Posterior cingulate gyrus (tissue), 11 donors: ENCODE results near the gene ZNF626.
"Not testable (repeated sequence)": the region's sequence is repeated elsewhere in the genome, so short reads cannot be mapped to it uniquely, and the experiment has no call there.

Source experiments
- DNase-seq, 10 donors: peaks; one replicate each; pipeline versions ENCODE4 v3.0.0 to v3.0.0-alpha.2; 2020 to 2021; ENCODE audit warnings: mixed read lengths in 3 of 10
- intact Hi-C: fragments of 100-400 bp; cut with DNase I; formaldehyde crosslinking; loops from one replicate; pipeline ENCODE4 v1.15.1; 2023

ZNF626 gene

DNA sequence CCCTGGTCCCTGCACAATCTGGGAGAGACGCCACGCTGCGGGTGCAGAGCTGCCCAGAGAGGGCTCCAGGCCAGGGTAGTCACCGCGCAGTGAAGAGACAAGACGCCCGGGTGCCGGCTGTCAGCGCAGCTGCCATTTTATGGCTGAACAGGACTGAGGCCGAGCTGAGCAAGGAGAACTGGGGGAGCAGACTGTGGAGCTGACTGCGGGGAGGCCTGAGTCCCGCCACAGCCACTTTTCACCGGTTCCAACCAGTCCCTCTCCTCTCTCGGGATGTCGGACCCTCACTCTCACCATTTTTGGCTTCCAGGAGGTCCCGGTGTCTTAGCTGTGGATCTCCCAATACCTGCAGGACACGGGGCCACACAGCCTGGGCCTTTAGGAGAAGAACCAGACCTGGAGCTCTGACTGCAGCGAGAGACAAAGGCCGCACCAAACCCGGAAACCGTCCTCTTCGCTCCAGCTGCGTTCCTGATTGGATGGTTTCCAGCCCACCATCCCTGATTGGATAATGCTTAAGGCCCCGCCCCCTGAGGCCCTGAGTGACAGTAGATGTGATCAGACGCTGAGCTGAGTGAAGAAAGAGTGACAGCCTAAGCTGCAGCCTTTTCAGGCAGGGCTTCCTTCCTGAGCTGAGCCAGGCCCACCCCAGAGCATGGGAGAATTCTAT lies at the start of gene ZNF626:
TSS of gene ZNF626 (minus strand) at position 422 of the 670 bp plus-strand sequence. CDS start at position 297, 125 bp downstream.
- peak; percentile 92 to 99 (median 95) for DNase-seq
- intact Hi-C loops, result loop anchor here (1.0 to 10.0 kb wide), 3 partner anchors 96 to 1104 kb away; partner anchors contain the start of genes ZNF100, ZNF66 and ZNF737

DNA sequence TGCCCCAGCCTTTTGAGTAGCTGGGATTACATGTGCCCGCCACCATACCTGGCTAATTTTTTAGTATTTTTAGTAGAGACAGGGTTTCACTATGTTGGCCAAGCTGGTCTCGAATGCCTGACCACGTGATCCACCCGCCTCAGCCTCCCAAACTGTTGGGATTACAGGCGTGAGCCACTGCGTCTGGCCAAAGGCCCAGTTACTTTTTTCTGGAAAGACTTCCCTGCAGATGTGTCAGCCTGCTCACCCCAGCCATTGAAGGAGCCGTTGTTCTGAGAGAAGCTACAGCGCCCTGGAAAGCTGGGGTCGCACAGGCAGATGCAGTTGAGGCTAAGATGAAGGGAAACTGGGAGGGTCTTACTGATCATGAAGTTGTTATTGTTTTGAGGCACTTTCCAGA lies 7.9 kb upstream of the ZNF626 start:
- no peak for DNase-seq
- intact Hi-C loops, result loop anchor here (10.0 kb wide), 1 partner anchor 1096 kb away; the partner anchor contains the start of gene ZNF100

DNA sequence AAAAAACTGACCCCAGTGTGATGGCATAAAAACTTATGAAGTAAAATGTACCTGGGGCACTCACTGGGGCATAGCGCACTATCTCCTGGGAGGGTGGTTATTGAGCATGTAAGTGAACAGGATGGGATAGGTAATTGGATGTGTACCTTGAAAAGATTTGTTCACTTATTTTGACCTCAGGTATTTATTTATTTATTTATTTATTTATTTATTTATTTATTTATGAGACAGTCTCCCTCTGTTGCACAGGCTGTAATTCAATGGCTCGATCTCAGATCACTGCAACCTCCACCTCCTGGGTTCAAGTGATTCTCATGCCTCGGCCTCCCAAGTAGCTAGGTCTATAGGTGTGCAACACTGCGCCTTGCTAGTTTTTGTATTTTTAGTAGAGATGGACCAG lies 5.9 kb upstream of the ZNF626 start:
- intact Hi-C loops, result loop anchor here (10.0 kb wide), 1 partner anchor 1098 kb away; the partner anchor contains the start of gene ZNF100
- DNase-seq, result no peak

DNA sequence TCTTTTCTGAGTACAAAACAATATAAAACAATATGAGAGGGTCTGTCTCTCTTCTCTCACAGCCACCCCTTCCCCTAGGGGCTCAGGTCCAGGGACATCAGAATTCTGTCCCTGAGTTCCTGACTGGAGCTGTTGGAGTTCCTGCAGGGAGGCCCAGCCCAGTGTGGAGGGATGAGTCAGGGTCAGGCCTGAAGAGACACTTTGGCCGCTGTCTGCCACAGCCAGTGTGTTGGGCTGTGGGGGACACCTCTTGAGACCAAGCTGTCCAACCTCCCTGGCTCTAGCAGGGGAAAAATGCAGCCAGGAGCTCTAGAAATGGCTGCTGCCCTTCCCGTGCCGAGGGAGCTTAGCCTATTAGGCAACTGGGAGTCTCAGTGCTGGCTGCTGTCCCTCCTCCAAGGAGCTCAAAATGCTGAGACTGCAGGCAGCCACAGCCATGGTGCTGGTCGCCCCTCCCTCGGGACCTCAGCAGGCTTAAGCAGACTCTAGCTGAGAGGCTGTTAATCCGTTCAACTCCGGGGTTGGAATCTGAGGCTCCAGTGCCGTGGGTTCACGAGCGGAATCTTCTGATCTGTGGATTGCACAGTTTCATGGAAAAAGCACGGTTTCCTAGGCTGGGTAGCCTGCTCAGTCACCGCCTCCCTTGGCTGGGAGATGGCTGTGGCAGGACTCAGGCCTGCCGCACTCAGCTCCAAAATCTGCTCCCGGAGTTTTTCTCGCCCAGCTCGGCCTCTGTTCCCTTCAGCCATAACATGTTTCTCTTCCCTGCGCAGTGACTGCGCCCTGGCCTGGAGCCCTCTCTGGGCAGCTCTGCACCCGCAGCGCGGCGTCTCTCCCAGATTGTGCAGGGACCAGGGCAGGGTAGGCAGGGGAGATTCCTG lies 3.8 kb upstream of the ZNF626 start:
- peak in 7 of 10 donors; percentile 15 to 86 (median 48) for DNase-seq
- intact Hi-C loops, result loop anchor here (10.0 kb wide), 1 partner anchor 1100 kb away; the partner anchor contains the start of gene ZNF100

DNA sequence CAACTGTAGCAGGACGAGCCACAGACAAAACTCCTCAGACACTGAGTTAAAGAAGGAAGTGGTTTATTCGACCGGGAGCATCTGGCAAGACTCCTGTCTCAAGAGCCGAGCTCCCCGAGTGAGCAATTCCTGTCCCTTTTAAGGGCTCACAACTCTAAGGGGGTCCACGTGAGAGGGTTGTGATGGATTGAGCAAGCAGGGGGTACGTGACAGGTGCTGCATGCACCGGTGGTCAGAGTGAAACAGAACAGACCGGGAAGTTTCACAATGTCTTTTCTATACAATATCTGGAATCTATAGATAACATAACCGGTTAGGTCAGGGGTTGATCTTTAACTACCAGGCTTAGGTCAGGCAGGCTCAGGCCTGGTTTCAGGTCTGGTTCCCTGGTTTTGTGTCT lies 3.1 kb upstream of the ZNF626 start:
- DNase-seq, result not testable (repeated sequence)
- intact Hi-C loops, result loop anchor here (10.0 kb wide), 1 partner anchor 1100 kb away; the partner anchor contains the start of gene ZNF100

DNA sequence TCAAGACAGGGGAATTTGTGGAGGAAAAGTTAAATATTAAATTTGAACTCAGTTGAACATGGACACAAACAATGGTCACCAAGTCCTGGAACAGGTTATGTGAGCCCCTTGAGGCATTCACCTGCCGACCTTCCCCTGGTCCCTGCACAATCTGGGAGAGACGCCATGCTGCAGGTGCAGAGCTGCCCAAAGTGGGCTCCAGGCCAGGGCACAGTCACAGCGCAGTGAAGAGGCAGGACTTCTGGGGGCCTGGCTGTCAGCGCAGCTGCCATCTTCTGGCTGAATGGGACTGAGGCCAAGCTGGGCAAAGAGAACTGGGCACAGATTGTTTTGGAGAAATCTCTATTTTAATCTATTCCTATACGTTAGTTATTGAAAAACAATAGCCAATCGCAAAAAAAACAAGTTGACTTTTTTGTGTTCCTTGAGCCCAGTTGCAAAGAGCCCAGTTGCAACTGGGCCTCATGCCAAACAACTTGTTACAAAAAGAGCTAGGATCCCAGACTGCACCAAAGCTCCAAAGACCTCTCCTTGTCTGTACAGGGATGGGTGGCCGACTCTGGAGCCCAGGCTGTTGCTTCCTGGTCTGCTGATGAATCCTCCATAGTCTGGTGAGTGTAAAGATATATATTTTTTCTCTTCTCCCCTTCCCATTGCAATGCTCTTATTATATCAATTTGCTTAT lies 1.2 kb upstream of the ZNF626 start:
- intact Hi-C loops, result loop anchor here (10.0 kb wide), 1 partner anchor 1102 kb away; the partner anchor contains the start of gene ZNF100
- DNase-seq, result peak in 3 of 10 donors; percentile 24 to 89 (median 71)

DNA sequence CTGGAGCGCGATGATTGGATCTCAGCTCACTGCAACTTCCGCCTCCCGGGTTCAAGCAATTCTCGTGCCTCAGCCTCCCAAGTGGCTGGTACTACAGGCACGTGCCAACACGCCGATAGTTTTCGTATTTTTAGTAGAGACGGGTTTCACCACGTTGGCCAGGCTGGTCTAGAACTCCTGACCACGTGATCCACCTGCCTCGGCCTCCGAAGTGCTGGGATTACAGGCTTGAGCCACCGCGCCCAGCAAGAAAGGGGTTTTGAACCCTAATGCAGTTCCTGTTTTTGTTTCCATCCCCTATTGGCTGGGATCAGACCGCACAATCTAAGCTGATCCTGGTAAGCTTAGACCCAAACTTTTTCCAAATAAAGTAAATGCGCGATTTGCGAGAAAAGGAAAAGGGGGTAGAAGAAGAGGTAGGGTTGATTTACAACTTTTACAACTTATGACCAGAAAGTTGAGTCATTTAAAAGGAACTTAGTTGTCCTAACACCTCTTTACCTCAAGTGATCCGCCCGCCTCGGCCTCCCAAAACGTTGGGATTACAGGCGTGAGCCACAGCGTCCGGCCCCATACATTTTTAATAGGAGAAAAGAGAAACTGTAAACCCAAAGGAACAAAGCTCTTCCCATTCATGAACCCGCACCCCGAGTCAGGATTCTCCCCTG lies 764 bp downstream of the ZNF626 start:
- intact Hi-C loops, result loop anchor here (1.0 to 10.0 kb wide), 3 partner anchors 96 to 1104 kb away; partner anchors contain the start of genes ZNF100, ZNF66 and ZNF737
- DNase-seq, result no peak

DNA sequence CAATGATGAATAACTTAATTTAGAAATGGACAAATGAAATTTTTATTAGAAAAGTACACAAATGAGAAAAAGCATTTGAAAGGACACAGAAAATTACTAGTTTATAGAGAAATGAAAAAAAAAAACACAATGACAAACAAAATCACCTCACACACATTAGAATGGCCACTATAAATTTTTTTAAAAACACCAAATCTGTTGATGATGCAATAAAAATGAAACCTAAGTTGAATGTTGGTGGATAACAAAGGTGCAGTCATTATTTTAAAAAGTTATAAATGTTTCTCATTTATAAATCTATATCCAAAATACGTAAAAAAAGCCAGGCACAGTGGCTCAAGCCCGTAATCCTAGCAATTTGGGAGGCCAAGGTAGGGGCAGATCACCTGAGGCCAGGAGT lies 20.8 kb downstream of the ZNF626 start:
- DNase-seq, result peak in 1 of 10 donors; percentile 48
- intact Hi-C loops, result no loop called here

DNA sequence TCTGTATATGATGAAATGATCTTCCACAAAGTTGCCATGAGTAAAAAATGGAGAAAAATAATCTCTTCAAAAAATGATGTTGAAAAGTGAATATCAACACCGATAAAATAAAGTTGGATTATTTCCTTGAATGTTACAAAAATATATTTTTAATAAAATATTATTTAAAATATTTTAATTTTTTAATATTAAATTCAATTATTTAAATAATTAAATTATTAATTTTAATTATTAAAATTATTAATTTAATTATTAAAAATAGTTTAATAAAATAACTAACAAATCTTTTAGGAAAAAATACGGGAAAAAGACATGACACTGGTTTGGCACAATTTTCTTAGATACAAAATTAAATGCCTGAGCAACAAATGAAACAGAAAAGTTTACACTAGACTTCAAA lies 21.3 kb downstream of the ZNF626 start:
- no peak for DNase-seq
- intact Hi-C loops, result no loop called here

DNA sequence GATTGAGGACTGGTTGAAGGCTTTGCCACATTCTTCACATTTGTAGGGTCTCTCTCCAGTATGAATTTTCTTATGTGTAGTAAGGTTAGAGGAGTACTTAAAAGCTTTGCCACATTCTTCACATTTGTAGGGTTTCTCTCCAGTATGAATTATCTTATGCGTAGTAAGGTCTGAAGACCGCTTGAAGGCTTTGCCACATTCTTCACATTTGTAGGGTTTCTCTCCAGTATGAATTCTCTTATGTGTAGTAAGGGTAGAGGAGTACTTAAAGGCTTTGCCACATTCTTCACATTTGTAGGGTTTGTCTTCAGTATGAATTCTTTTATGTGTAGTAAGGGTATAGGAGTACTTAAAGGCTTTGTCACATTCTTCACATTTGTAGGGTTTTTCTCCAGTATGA lies 36.8 kb downstream of the ZNF626 start:
- DNase-seq, intact Hi-C loops: not testable (repeated sequence)

DNA sequence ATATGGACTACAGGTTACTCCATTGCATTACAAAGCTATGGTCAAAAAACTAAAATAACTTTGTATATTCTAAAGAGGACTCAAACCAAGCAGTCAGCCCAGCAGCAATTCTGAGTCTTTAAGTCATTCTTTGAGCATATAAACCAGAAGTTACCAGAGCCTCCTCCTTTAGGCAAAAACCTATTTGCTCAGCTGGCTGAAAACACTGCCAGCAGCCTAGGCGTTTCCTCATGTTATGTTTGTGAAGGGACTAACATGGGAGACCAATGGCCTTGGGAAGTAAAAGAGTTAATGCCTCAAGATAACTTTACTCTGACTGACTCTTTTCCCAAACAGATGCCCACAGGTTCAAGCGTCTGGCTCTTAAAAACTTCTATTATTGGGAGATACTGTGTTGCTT lies 45.3 kb downstream of the ZNF626 start:
- DNase-seq, result no peak
- intact Hi-C loops, result no loop called here

DNA sequence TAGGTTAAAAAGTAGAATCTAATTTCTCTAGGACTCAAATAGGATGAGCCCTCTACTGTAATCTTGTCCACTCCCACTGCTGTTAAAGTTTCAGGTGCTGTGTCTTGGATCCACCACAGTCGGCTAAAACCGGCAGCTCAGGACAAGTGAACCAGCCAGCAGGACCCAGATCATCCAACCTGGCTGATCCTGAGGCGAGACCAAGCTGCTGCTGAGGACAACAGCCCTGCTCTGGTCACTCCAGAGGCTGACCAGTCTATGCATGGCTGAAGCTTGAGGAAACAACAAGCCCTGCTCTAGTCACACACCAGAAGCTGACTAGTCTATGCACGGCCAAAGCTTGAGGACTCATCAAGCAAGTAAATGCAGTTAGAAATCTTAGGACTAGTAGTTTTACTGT lies 46.4 kb downstream of the ZNF626 start:
- not testable (repeated sequence) for DNase-seq

DNA sequence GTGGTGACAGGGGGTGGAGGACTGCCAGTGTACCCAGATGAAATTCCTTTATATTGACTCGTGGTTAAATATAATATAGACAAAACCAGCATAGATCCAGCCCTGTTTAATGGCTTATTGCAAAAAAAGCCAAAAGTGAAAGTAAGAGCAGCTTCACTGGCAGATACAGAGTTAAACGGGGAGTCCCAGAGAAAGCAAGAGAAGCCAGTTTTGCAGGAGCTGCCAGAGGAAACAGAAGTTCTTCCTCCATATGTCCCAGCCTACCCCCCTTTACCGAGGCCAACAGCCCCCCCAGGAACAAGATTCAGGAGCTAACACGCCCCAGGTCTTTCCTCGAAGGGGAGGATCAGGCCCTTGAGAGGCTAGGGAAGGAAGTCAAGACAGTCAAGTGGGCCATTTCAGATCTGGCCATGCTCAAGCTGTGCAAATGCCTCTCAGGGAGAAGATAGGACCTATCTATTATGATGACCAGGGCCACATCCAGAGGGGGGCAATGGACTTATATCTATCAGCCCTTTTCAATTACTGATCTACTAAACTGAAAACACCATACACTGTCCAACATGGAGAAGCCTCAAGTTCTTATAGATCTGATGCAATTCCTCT lies 48.6 kb downstream of the ZNF626 start:
- DNase-seq, result no peak
- intact Hi-C loops, result no loop called here

More for the DNA sequence above, 46.4 kb downstream of the ZNF626 start:
- intact Hi-C loops, result not testable (repeated sequence)

DNA sequence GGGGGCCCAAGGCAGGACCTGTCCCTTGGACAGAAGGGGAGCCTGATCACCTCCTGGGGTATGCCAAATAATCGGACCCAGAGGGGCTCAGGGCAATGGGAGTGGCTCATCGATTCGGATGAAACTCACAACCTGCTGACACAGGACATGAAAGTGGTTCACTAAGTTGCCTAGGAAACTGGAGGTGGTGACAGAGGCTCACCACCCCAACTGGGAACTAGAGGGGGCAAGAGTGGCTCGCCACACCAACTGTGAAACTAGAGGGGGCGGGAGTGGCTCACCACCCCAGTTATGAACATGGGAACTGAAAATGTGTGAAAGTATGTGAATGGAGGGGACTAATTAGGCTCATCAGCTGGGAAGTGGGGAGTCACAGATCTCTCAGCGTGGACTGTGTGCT lies 49.5 kb downstream of the ZNF626 start:
- intact Hi-C loops, result no loop called here
- DNase-seq, result no peak

DNA sequence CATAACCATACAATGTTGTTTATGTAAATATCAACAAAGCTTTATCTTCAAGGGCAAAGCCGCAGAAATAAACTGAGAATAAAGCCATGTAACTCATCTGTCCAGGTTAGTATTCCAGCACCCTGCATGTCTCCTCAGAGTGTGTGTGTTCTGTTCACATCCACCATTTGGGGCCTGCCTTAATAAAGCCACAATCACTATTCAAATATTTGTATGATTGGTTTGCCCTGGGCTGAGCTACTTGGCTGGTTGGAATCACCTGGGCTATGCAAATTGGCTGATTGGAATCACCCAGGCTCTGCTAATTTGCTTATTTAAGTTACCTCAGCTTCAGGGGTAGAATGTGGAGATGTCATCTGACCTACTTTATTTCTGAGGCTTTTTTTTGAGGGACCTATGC lies 53.4 kb downstream of the ZNF626 start:
- DNase-seq, result no peak
- intact Hi-C loops, result no loop called here
